DND-41 (cell line): ENCODE data around the gene CCS.

Experiments used
- ATAC-seq: fragments of 200-7000 bp; cut with Tn5 transposase; 3 replicates; pipeline ENCODE4 v1.9.1; 2021; ENCODE audit warnings: low read depth; ENCODE audit not compliant: insufficient read depth
- DNase-seq: peaks from one replicate; pipeline ENCODE4 v3.0.0-alpha.2; 2020
- H2AFZ ChIP-seq: 2 replicates; pipeline ENCODE4 v1.6.0; 2012; ENCODE audit warnings: low read depth, low read length
- H3K27ac ChIP-seq: 2 replicates; pipeline ENCODE4 v1.5.1; 2012; ENCODE audit warnings: low read length, inconsistent platforms
- H3K27me3 ChIP-seq: fragments of 200-600 bp; sonication (generic); 2 replicates; pipeline ENCODE4 v1.6.0; 2012; ENCODE audit warnings: low read length, mild to moderate bottlenecking, inconsistent platforms; ENCODE audit not compliant: insufficient read depth, poor library complexity
- H3K36me3 ChIP-seq: 2 replicates; pipeline ENCODE4 v1.5.1; 2012; ENCODE audit warnings: low read length, inconsistent platforms; ENCODE audit not compliant: insufficient read depth
- H3K4me1 ChIP-seq: 2 replicates; pipeline ENCODE4 v1.5.1; 2012; ENCODE audit warnings: mild to moderate bottlenecking, low read length; ENCODE audit not compliant: insufficient read depth
- H3K4me2 ChIP-seq: 2 replicates; pipeline ENCODE4 v1.6.0; 2012; ENCODE audit warnings: mild to moderate bottlenecking, moderate library complexity, low read length, inconsistent platforms; ENCODE audit not compliant: insufficient read depth
- H3K4me3 ChIP-seq, 2 experiments: fragments of 200-600 bp in 1 of 2; shearing (Covaris generic) in 1 of 2; 2 replicates each; pipeline ENCODE4 v1.5.1; 2012 to 2016; ENCODE audit warnings: inconsistent platforms in 2 of 2, low read length in 2 of 2, mild to moderate bottlenecking in 2 of 2, low read depth in 1 of 2, moderate library complexity in 1 of 2
- H3K79me2 ChIP-seq: 2 replicates; pipeline ENCODE4 v1.6.0; 2012; ENCODE audit warnings: low read length, inconsistent platforms; ENCODE audit not compliant: insufficient read depth
- H3K9ac ChIP-seq: 2 replicates; pipeline ENCODE4 v1.6.0; 2012; ENCODE audit warnings: low read depth, mild to moderate bottlenecking, inconsistent platforms, low read length, moderate library complexity
- H3K9me3 ChIP-seq: 2 replicates; pipeline ENCODE4 v1.5.1; 2012; ENCODE audit warnings: low read length, moderate library complexity, mild to moderate bottlenecking, inconsistent platforms; ENCODE audit not compliant: insufficient read depth, severe bottlenecking
- H4K20me1 ChIP-seq: 2 replicates; pipeline ENCODE4 v1.6.0; 2012; ENCODE audit warnings: low read length; ENCODE audit not compliant: insufficient read depth
- EZH2 ChIP-seq: IDR thresholded peaks from 3 replicates; pipeline ENCODE4 v1.6.1; 2012; ENCODE audit warnings: borderline replicate concordance, low read depth, mild to moderate bottlenecking, moderate library complexity, low read length, inconsistent platforms; ENCODE audit not compliant: severe bottlenecking
- TF ChIP-seq, protein P1 (sequence below): IDR thresholded peaks from 2 replicates; pipeline ENCODE4 v1.5.1; 2012; ENCODE audit warnings: borderline replicate concordance, low read length, moderate library complexity, mild to moderate bottlenecking; ENCODE audit not compliant: poor library complexity, severe bottlenecking; ENCODE audit errors: extremely low read depth

The CCS gene

GRCh38 chr11:66632952-66633351 is 40.0 kb downstream of the CCS start:
- Histone ChIP-seq H3K36me3 (peaks cover 67% of the 10 kb centered on the region), H3K4me3 (no peak overlapping the region), H2AFZ (no peak overlapping the region), H3K9ac (no peak overlapping the region), H3K27me3 (no peaks in the 10 kb centered on the region), H3K27ac (no peak overlapping the region), H3K79me2 (peaks cover 100% of the 10 kb centered on the region), H3K4me1 (peaks cover 40% of the 10 kb centered on the region), H3K9me3 (no peaks in the 10 kb centered on the region), H3K4me2 (no peak overlapping the region), H4K20me1 (peaks cover 70% of the 10 kb centered on the region)
- no peak for ATAC-seq
- DNase-seq: no peak
- TF ChIP-seq EZH2: no peak
- TF ChIP-seq, protein P1, sequence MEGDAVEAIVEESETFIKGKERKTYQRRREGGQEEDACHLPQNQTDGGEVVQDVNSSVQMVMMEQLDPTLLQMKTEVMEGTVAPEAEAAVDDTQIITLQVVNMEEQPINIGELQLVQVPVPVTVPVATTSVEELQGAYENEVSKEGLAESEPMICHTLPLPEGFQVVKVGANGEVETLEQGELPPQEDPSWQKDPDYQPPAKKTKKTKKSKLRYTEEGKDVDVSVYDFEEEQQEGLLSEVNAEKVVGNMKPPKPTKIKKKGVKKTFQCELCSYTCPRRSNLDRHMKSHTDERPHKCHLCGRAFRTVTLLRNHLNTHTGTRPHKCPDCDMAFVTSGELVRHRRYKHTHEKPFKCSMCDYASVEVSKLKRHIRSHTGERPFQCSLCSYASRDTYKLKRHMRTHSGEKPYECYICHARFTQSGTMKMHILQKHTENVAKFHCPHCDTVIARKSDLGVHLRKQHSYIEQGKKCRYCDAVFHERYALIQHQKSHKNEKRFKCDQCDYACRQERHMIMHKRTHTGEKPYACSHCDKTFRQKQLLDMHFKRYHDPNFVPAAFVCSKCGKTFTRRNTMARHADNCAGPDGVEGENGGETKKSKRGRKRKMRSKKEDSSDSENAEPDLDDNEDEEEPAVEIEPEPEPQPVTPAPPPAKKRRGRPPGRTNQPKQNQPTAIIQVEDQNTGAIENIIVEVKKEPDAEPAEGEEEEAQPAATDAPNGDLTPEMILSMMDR: no peak

DNA sequence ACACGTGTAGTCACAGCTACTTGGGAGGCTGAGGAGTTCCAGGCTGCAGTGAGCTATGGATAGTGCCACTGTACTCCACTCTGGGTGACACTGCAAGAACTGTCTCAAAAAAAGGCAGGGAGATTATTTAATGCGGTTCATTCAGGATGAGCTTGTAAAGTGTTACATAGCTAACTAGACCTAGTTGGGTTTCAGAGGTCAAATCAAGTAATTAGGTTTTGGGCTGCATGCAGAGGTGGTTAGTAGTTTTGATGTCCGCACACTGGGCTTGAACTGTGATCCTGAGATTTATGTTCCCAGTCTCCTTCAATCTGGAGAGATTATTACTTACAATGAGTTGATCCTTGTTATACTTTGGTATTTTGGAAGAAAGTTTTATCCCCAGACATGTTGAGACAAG is 43.4 kb downstream of the CCS start:
- DNase-seq (no peak), ATAC-seq (no peak)
- peaks cover 62% of the 10 kb centered on the region for H3K4me1 ChIP-seq
- peaks cover 65% of the 10 kb centered on the region for H3K36me3 ChIP-seq
- peaks cover 68% of the 10 kb centered on the region for H4K20me1 ChIP-seq
- H3K4me3 ChIP-seq: no peak overlapping the region
- H3K9ac ChIP-seq: peak overlapping the region; percentile 59; the same call in 1 of the 2 replicates
- H3K9me3 ChIP-seq: no peaks in the 10 kb centered on the region
- no peak overlapping the region for H2AFZ ChIP-seq
- no peak for TF ChIP-seq EZH2
- TF ChIP-seq, protein P1: no peak
- H3K27ac ChIP-seq: peak overlapping the region; percentile 18; the same call in 1 of the 2 replicates
- peak overlapping the region; percentile 32 for H3K4me2 ChIP-seq
- H3K79me2 ChIP-seq: peaks cover 97% of the 10 kb centered on the region
- H3K27me3 ChIP-seq: no peaks in the 10 kb centered on the region

DNA sequence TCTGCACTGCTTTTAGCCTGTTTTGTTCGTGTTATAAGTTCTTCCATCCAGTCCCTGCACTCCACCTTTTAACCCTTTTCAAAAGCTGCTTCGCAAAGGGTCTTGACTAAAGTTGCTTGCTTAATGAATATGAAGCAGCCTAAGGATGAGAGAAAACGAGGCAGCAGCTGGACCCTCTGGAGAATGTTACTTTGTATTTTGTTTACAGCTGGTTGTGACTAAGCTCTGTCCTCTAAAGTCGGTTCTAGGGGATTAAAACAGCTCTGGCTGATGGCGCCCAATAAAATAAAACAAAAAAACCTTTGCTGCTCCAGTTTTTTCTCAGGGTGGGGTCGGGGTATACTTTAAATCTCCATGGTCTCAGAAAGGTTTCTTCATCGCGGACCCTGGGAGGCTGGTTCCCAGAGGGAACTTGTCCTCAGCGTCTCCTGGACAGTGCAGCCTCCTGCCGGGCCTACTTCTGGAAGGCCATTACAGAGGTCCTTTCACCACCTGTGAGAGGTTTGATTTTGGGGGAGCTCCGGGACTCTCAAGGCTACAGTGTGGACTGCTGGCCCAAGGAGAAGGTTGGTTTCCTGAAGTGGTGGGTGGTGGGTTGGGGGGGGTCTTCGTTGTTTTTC is 44.7 kb downstream of the CCS start:
- H3K9me3 ChIP-seq: no peaks in the 10 kb centered on the region
- peaks cover 97% of the 10 kb centered on the region for H3K79me2 ChIP-seq
- DNase-seq (no peak), ATAC-seq (no peak; the same call in 2 of the 3 replicates)
- H2AFZ ChIP-seq: peak overlapping the region; percentile 56
- peaks cover 69% of the 10 kb centered on the region for H3K4me1 ChIP-seq
- H3K27me3 ChIP-seq: no peaks in the 10 kb centered on the region
- H4K20me1 ChIP-seq: peaks cover 69% of the 10 kb centered on the region
- TF ChIP-seq, protein P1: no peak
- TF ChIP-seq EZH2: no peak
- peak overlapping the region; percentile 8 to 59; a peak in 3 of 4 replicates for H3K4me3 ChIP-seq
- H3K27ac ChIP-seq: peak overlapping the region; percentile 79
- H3K4me2 ChIP-seq: peak overlapping the region; percentile 80
- H3K9ac ChIP-seq: peak overlapping the region; percentile 59
- H3K36me3 ChIP-seq: peaks cover 65% of the 10 kb centered on the region
